Measurements from ENCODE around the gene UPF3A. TPM values are rescaled to one million over a fixed set of nuclear protein-coding genes. Genes with fewer than 3 reads are reported as not detected.
A peak's percentile ranks its signal among the peaks of the same experiment; 100 is the strongest.

The UPF3A gene
- total and polyA plus RNA-seq, 7 donors: 15.1 to 33.6 (median 20.0) TPM

DNA sequence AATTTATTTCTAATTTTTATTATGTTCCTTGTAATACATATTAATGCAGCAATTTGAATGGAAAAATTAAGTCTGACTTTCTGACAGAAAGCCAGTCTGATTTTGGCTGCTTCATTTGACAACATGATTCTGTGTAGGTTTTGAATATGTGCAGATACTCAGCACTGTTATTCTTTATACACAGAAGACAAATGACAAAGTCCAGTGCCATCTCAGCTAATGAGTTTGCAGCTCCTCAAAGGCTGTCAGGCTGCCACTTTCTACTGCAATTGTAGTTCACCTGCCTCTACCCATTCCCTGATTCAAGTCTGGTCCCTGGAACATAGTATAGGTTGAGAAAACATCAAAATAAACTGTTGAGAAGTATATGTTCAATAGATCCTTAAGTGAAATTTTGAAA, 30.0 kb downstream of the UPF3A start:
- Histone ChIP-seq H3K27me3 (ENCODE audit: insufficient read depth in 3 of 3, low read length in 2 of 3) (no peaks in the 10 kb centered on the region), H3K27ac (no peak overlapping the region), H3K4me1 (peaks cover 26% of the 10 kb centered on the region), H3K36me3 (ENCODE audit: insufficient read depth in 1 of 2, low read depth in 1 of 2) (peaks cover 4 to 16% of the 10 kb centered on the region in 2 donors), H3K4me3 (no peak overlapping the region), H3K9me3 (no peaks in the 10 kb centered on the region)
- DNase-seq: no peak
- TF ChIP-seq, protein P1, sequence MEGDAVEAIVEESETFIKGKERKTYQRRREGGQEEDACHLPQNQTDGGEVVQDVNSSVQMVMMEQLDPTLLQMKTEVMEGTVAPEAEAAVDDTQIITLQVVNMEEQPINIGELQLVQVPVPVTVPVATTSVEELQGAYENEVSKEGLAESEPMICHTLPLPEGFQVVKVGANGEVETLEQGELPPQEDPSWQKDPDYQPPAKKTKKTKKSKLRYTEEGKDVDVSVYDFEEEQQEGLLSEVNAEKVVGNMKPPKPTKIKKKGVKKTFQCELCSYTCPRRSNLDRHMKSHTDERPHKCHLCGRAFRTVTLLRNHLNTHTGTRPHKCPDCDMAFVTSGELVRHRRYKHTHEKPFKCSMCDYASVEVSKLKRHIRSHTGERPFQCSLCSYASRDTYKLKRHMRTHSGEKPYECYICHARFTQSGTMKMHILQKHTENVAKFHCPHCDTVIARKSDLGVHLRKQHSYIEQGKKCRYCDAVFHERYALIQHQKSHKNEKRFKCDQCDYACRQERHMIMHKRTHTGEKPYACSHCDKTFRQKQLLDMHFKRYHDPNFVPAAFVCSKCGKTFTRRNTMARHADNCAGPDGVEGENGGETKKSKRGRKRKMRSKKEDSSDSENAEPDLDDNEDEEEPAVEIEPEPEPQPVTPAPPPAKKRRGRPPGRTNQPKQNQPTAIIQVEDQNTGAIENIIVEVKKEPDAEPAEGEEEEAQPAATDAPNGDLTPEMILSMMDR (IDR thresholded peaks at IDR 0.05): no peak
- ATAC-seq: no peak
- intact Hi-C loops (cut with DNase I): no loop called here

DNA sequence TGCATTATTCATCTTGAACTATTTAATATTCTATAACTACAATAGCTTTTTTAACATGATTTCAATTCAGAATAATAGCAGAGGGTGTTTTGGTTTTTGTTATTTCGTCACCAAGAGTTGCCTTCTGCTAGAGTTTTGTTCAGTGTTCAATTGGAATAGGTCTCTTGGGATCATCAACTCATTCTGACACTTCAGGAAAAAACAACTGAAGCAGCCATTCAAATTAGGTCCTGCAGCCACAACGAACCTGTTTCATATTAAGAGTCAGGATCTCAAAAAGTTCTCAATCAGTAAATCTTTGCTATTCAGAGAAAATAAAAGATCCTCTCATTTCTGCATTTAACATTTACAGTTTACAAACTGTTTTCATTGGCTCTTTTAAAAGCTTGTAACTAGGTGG, 30.5 kb downstream of the UPF3A start:
- TF ChIP-seq, protein P1 (IDR thresholded peaks at IDR 0.05): no peak
- no peak overlapping the region for H3K27ac ChIP-seq
- H3K4me3 ChIP-seq: no peak overlapping the region

DNA sequence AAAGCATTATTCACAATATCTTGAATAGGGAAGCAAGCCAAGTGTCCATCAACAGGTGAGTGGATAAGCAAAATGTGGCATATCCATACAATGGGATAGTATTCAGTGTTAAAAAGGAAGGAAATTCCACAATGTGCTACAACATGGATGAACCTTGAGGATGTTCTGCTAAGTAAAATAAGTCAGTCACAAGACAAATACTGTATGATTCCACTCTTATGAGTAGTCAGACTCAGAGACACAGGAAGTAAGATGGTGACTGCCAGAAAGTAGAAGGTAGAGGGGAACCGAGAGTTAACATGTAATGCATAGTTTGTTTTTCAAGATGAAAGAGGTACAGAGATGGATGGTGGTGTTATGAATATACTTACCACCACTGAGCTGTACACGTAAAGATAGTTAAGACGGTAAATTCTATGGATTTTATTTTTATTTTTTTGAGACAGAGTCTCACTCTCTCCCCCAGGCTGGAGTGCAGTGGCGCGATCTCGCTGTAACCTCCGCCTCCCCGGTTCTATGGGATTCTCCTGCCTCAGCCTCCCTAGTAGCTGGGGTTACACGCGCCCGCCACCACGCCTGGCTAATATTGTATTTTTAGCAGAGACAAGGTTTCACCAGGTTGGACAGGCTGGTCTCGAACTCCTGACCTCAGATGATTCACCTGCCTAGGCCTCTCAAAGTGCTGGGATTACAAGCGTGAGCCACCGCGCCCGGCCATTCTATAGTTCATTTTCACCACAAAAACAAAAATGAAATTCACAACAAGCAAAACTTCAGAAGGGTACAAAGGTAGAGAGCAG, 31.9 kb downstream of the UPF3A start:
- intact Hi-C loops (cut with DNase I): no loop called here
- peaks cover 39% of the 10 kb centered on the region for H3K4me1 ChIP-seq
- no peaks in the 10 kb centered on the region for H3K27me3 ChIP-seq (ENCODE audit: insufficient read depth in 3 of 3, low read length in 2 of 3)
- H3K27ac ChIP-seq: peak overlapping the region; percentile 95
- H3K9me3 ChIP-seq: no peaks in the 10 kb centered on the region
- no peak for DNase-seq
- H3K4me3 ChIP-seq: peak overlapping the region; percentile 89
- ATAC-seq: peak in 2 of 4 donors; percentile 21 to 26
- TF ChIP-seq, protein P1 (IDR thresholded peaks at IDR 0.05): no peak
- WGBS, 3 donors: 78 to 89% (median 81%) methylated on average over 17 of the region's 17 CpGs
- H3K36me3 ChIP-seq (ENCODE audit: insufficient read depth in 1 of 2, low read depth in 1 of 2): no peaks in the 10 kb centered on the region

More for the DNA sequence above, 30.5 kb downstream of the UPF3A start:
- DNase-seq (no peak), ATAC-seq (no peak)
- Histone ChIP-seq H3K27me3 (ENCODE audit: insufficient read depth in 3 of 3, low read length in 2 of 3) (no peaks in the 10 kb centered on the region), H3K4me1 (peaks cover 31% of the 10 kb centered on the region), H3K36me3 (ENCODE audit: insufficient read depth in 1 of 2, low read depth in 1 of 2) (peaks cover 0 to 11% of the 10 kb centered on the region in 2 donors), H3K9me3 (no peaks in the 10 kb centered on the region)
- intact Hi-C loops (cut with DNase I): no loop called here
- 28 to 49% (median 39%) methylated on average over 2 of the region's 2 CpGs for WGBS, 3 donors

DNA sequence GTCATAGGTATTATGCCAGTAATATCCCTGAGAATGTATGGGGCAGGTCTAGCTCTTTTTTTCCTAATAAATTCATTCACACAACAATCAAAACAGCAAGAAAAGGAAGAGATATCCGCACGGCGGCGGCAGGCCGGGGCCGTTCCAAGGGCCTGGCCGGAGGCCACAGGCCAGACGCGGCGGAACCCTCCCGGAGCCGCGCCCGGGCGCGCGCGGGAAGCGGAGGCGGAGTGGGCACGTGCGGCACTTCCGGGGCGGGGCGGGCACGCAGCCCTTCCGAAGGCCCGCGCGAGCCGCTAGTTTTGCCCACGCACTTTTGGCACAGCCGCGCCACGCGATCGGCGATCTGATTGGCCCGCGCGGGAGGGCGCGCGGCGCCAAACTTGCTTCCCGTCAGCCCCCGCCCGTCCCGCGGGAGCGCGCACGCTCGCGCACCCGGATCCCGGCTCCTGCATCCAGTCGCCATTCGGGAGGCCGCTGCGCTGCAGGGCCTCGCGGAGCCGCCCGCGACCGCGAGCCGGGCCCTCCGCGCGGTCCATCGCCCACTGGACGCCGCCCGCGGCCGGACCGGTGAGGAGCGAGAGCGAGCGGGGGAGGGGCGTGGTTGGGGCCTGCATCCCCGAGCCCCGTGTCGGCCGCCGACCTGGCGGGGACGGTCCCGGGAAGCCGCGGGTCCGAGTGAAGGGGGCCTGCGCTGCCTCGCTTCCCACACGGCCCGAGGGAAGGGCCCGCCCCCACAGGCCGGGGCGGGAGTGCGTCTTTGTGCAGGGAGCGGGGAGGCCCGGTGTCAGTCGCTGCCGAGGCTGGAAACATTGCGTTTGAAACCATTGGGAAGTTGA, 32.9 kb downstream of the UPF3A start, which contains the start of gene CHAMP1:
CHAMP1 (plus strand) TSS at position 430 of the 839 bp plus-strand sequence. CDS start 9,340 bp downstream, outside the sequence.
- Histone ChIP-seq H3K4me1 (peaks cover 45% of the 10 kb centered on the region), H3K27ac (peak within 1 kb of the TSS; percentile 95), H3K27me3 (ENCODE audit: insufficient read depth in 3 of 3, low read length in 2 of 3) (no peaks in the 10 kb centered on the region), H3K4me3 (peak within 1 kb of the TSS; percentile 89), H3K36me3 (ENCODE audit: insufficient read depth in 1 of 2, low read depth in 1 of 2) (no peaks in the 10 kb centered on the region), H3K9me3 (no peaks in the 10 kb centered on the region)
- ATAC-seq (peak; percentile 94 to 97 (median 96)), DNase-seq (peak; percentile 98 to 99)
- TF ChIP-seq, protein P1 (IDR thresholded peaks at IDR 0.05): no peak
- WGBS, 3 donors: 0 to 1% (median 0%) methylated on average over 75 to 107 of the region's 107 CpGs
- intact Hi-C loops (cut with DNase I): no loop called here

Measured in psoas muscle (tissue), 8 donors.